ENCODE results near the gene DTWD2.
A peak's percentile ranks its signal among the peaks of the same experiment; 100 is the strongest.
"Not testable (repeated sequence)": the region's sequence is repeated elsewhere in the genome, so short reads cannot be mapped to it uniquely, and the experiment has no call there.

Gene DTWD2, protein sequence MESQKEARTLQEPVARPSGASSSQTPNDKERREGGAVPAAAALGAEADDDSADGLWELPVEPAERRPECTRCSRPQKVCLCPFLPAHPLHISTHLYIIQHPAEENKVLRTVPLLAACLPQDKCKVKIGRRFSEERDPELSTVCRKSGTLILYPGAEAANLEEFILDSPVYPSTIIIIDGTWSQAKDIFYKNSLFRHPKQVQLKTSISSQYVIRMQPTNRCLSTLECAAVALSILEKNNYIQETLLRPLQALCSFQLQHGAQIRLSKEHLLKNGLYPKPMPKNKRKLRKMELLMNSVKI

DNA sequence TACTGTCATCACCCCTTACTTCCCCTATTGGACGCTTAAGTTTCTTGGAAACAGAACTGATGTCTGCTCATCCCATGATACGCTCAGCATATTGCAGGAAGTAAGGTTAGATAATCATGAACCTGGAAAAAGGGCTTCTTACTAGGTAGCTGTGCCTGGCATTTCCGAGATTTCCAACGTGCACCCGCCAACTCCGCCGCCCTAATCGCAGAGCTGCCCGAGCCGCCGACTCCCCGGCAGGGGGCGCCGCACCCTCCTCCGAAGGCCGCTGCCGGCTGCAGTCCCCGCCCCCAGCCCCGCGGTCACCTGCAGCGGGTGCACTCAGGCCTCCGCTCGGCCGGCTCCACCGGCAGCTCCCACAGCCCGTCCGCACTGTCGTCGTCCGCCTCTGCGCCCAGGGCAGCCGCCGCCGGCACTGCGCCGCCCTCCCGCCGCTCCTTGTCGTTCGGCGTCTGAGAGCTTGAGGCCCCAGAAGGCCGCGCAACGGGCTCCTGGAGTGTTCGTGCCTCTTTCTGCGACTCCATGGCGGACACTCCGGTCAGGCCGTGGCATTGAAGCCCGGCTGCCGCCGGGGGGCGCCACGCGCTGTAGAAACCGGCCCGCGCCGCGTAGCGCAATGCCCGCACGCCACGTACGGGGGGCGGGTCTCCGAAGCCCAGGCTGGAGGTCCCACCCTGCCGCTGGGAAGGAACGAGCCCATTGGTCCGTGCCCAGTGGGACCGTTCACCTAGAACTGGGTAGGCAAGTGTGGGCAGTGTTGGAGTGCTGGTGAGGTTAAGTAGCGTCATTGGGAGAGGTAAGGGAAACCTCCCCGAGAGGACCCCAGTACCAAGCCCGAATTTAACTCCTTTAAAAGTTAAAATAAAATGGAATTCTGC is at the start of gene DTWD2:
DTWD2 (minus strand) TSS at position 560 of the 878 bp plus-strand sequence; CDS start at position 524, 36 bp downstream.
- DNase-seq = peak; percentile 92 to 94

DNA sequence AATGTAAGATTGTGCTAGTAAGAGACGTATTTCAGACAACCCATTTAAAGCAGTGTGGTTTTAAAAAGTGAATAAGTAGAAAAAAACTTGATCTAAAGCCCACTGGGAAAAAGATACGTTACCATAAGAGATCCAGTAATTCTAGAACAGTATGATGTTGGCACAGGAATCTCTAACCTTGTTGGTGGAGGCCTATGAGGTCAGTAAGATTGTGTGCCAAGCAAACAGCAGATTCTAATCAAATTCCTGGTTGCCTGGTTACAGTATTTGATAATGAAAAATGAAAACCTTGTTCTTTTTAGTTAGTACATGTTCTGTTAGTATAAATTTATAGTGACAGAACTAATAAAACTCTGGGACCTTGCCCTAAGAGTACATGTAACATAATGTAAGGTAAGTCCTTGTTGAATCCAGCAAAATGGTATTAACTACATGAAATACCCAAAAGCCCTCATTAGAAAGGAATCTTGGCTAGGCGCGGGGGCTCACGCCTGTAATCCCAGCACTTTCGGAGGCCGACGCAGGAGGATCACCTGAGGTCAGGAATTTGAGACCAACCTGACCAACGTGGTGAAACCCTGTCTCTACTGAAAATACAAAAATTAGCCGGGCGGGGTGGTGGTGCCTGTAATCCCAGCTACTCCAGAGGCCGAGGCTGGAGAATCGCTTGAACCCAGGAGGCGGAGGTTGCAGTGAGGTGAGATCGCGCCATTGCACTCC is 49.3 kb upstream of the DTWD2 start:
- DNase-seq = no peak

DNA sequence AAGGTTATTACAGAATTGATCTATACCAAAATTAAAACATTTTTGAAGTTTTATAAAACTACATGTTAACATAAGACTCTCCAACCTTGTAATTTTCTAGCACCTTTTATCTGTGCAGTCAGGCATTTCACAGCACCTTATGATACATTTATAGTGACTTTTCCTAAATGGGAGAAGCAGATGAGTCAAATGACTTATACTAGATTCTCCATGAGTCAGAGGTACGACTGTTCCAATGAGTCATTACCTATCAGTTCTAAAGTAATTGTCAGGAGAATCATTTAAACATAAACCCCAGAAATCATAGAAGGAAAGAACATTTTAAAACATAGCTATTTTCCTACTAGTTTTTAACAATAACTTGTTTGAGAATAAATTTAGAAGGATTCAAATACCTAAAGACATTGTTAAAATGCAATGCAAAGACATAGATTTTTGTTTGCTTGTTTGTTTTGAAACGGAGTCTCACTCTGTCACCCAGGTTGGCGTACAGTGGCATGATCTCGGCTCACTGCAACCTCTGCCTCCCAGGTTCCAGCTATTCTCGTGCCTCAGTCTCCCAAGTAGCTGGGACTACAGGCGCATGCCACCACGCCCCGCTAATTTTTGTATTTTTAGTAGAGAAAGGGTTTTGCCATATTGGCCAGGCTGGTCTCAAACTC is 47.9 kb upstream of the DTWD2 start:
- DNase-seq = no peak

DNA sequence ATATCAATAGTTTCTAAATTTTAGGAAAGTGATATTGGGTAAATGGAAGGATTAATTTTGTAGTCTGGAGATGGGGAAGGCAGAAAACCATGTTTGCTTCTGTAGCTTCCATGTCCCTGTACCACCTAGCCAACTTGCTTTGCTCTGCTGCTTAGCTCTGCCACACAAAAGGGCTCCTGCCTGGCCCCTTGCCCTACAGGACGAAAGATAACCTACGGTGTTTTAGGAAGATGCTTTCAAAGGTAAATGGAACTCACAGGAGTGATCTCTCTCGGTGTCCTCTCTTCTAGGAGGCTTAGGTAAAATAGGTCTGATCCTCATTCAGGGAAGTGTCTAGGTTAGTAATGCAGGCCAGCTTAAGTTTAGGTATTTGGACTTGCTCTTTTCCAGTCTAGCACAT is 44.8 kb upstream of the DTWD2 start:
- no peak for DNase-seq

DNA sequence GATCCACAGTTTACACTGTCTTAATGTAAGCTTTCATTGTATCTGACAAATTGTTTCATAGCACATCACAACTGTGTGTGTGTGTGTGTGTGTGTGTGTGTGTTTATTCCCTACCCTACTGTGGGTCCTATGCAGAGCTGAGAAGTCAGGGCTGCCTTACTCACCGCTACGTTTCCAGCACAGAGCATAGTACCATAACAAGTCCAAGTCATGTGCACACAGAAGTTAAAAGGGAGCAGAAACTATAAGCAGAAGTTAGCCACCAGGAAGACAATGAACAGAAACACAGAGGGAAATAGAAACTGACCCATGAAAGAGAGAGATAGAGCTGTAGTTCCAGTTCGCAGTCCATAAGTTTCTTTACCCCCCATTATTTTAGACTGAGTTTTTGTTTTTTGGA is 44.3 kb upstream of the DTWD2 start:
- DNase-seq = no peak

DNA sequence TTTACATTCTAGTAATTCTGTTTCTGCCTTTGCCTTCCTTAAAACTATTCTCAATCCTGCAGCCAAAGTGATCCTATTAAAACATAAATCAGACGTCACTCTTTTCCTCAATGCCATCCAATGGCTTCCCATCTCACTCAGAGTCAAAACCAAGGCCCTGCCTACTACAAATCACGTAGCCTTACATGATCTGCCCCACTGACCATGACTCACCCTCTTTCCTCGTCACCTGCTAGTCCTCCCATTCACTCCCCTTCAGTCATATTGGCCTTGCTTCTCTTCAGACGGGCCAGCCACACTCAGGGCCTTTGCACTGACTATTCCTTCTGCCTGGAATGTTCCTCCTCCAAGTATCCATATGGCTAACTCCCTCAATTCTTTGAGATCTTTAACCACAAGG is 43.6 kb upstream of the DTWD2 start:
- DNase-seq = peak in 1 of 2 donors; percentile 10

DNA sequence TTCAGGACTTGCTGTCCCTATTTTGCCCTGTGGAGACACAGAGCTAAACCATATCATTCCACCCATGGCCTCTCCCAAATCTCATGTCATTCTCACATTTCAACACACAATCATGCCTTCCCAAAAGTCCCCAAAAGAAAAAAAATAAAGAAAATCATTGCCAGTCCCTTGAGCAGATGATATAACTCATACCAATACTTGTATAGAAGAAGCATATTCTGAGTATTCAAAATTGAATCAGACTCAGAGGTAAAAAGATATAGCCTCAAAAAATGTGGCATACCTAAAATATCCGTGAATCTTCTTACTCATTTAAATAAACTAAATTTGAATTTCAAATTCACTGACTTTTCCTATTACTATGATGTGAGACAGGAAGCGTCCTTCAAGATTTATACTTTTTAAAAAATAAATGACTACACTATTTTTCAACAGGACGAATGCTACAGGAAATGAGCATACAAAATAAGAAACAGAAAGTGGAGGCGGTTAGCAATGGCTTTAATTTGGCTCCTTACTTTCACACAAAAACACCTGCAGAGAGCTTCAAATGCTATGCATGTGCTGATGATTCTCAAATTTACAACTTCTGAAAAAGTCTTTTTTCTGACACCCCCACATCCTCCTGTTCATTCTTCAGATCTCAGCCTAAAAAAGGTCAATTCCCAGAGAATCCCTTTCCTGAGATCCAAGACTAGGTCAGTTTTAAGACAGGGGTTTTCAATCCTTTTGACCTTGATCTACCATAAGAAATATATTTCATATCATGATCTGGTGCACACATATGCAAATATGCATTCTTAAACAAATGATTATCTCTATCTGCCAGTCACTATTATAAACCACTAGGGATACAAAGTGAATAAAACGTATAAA is 42.9 kb upstream of the DTWD2 start:
- no peak for DNase-seq

DNA sequence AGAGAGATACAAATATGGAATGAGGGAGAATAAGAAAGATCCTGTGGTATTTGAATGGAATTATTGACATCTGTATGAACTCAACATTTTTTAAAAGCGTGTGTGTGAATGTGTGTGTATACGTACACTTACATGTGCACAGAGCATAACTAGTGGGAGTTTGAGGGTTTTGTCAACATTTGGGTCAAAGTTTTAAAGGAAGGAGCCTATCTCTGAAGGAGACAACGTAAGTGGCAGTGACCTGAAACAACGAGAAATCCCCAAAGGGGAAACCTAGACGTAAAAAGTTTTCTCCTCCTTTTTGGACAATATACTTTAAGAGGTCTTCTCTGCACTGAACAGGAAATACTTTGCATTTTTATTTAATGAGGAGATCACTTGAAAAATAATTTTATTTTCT is 40.2 kb upstream of the DTWD2 start:
- no peak for DNase-seq

DNA sequence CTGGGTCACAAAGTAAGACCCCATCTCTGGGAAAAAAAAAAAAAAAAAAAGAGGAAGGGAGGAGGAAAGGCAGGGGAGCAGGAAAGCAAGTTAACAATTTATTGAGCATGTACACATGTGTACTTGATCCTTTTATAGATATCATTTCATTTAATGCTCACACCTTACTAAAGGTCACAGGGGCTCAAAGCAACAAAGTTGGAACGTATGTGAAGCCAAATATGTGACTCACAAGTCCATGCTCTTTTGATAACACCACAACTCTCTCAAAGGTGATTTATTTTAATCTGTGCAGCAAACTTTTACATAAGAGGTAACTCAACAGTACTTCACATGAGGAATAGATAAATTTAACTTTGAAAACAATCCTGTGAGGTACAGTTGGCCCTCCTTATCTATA is 34.4 kb upstream of the DTWD2 start:
- no peak for DNase-seq

DNA sequence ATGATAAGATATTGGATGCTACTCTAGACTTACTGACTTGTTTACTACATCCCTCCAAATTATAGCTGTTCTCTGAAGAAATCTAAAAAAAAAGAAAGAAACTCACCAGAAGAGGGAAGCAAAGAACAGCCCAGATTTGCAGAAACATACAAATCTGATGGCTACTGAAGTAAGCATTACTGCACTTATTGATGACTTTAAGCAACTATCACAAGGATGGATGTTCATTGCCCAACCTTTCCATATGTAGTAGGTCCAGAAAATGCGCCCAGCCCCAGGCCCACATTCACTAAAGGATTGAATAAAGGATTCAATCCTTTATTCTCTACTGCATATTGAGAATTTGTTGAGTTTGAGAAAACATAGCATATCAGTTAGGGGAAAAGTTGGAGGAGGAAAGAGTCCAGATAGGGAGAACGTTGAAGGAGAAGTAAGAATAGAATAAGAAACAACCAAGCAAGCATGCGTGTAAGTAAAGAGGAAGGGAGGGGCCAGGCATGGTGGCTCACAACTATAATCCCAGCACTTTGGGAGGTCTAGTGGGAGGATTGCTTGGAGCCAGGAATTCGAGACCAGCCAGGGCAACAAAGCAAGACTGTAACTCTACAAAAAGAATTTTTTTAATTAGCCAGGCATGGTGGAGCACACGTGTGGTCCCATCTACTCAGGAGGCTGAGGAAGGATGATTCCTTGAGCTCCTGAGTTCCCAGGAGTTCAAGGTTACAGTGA is 33.8 kb upstream of the DTWD2 start:
- DNase-seq = no peak

DNA sequence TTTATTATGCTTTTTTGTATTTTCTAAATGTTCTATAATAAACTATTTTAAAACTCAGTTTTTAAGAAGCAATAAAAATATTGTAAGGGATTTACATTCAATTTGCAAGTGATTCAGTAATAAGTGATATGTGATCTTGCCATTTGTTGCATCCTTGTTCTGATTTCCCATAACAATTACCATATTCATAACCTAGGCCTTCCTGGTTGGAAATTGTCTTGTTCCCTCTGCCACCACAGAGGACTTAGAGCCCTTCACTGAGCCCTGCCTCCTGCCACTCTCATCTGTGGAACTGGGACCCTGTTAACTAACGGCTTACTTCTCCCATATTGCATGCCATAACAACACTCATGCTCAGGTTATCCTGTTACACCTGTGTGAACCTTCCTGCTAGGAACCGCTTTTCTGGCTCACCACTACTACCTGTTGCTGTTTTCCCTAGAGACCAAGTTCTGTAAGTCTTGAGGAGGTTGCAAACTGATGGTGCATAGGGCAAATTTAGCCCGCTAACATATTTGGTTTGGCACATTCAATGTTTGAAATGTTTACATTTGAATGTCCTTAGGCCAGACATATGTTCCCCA is 32.9 kb upstream of the DTWD2 start:
- no peak for DNase-seq

DNA sequence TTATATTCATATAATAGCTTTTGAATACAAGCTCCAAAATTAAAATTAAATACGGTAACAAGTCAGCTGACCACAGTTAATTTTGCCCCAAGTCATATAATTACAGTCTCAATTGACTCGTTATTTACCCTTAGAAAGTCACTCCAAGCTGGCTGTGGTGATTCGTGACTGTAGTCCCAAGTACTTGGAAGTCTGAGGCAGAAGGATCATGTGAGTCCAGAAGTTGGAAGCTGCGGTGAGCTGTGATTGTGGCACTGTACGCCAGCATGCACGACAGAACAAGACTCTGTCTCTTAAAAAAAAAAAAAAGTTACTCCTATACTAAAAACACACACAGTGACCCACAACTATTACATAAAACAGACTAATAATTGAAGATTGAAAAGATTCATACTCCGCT is 31.6 kb upstream of the DTWD2 start:
- DNase-seq = no peak

DNA sequence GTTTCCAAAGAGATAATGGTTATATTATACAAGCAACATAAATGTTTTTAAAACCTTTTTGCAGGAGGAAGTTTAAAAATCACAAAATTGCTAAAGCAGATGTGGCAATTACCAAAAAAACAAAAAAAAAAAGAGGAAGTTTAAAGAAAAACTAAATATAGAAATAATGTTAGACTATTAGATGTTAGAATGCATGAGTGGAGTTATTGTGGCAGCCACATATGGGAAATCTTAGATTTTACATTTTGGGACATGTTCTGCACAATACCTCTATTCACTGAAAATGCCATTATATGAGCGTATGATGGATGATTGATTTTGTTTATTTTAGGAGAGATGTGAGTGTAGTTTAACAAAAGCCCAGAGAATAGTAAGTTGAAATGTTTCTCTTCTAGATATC is 31.2 kb upstream of the DTWD2 start:
- DNase-seq = no peak

DNA sequence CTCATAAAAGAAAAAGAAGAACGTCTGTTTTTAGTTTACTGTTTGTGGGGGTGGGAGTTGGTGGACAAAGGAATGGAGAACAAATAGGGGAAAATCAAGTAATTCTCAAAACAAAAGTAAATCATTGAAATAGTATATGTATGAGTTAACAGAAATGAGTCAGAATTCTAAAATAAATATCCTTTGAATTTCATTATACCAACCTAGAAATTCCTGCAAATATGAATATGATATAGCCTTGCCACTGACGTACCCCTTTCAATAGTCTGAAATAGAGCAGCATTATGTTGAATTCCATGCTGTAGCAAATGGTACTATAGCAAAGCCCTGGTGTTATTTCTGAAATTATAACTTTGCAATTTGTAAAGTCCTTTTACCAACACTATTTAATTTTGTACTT is 29.6 kb upstream of the DTWD2 start:
- DNase-seq = no peak

DNA sequence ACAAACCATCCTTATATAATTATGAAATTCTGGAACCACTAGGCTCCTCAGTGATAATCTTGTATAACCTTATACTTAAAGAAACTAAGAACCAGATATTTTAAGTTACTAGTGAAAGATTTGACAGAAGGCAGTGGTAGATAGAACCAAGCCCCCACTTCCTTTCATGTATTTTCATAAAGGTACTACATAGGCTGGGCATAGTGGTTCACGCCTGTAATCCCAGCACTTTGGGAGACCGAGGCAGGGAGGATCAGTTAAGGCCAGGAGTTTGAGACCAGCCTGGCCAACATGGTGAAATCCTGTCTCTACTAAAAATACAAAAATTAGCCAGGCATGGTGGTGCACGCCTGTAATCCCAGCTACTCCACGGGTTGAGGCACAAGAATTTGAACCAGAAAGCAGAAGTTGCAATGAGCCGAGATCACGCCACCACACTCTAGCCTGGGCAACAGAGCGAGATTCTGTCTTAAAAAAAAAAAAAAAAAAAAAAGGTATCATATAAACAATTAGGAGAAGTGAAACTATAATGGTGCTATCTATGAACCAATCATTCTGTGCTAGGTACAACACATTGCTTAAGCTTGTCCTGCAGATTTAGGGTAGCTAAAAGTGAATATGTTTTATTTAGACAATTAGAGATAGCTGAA is 27.9 kb upstream of the DTWD2 start:
- no peak for DNase-seq

DNA sequence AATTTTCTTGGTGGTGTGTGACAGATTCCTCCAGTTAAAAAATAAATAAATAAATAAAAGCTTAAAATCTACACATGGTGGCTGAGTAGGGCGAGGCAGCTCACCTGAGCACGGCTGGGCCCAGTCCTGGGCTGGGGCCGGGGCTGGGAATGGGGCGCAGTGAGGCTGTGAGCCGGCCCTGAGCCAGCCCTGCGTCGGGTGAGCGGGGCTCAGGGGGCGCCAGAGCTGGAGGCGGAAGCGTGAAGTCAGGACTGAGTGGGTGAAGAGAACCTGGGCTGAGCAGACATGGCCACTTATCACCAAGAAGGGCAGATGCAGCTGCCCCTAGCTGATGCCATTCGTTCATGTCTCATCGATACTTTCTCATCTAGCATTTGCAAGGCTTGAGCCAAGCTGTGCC is 22.8 kb upstream of the DTWD2 start:
- no peak for DNase-seq

DNA sequence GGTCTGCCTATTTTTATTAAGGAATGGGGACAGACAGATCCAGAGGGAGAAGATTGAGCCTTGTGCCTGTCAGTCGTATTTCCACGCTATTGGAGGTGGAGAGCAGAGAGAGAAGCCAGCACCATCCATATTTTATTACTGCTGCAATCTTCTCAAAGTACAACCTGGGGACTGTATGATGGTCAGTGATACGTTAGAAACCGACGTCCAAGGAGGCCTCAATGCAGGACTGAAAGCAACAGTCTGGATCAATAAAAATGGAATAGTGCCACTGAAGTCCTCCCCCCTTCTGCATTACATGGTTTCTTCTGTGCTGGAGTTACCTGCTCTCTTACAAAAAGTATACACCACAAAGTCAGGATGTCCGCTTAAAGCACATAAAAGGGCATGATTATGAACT is 21.9 kb upstream of the DTWD2 start:
- DNase-seq = no peak

DNA sequence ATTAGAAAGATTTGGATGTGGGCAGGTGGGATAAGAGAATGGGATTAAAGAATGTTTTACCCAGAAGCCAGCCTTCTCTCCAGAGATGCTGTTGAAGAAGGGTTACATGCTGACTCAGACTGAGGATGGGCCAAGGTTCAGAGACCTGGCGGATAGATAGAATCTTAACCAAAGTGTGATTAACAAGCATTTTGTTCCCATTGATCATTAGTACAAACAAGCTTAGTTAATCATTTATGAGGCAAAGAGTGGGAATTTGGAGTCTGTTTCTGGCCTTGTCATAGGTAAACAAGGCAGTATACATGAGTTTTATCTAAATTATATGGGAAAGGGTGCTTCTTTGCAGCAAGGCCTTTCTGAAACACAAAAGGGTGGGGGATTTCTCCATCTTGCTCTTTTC is 20.8 kb upstream of the DTWD2 start:
- no peak for DNase-seq

DNA sequence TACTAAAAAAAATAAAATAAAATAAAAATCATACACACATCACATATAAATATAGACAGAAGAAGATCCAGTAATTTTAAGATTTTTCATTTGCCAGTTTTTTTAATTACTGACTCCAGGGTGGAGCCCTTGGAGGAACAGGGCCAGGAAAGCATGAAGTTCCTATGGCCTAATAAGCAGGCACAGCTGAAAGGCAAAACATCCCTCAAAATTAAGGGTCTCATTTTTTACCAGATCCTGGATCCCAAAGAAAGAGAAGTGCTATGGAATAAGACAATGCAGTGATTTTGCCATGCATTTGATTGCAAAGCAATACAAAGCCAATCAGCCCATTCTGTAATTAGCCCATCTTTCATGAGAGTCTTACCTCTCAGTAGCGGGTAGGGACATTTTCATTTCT is 11.3 kb upstream of the DTWD2 start:
- DNase-seq = no peak

DNA sequence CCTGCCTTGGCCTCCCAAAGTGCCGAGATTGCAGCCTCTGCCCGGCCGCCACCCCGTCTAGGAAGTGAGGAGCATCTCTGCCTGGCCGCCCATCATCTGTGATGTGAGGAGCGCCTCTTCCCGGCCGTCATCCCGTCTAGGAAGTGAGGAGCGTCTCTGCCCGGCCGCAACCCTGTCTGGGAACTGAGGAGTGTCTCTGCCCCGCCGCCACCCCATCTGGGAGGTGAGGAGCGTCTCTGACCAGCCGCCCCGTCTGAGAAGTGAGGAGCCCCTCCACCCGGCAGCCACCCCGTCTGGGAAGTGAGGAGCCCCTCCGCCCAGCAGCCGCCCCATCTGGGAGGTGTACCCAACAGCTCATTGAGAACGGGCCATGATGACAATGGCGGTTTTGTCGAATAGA is 10.5 kb upstream of the DTWD2 start:
- not testable (repeated sequence) for DNase-seq

DNA sequence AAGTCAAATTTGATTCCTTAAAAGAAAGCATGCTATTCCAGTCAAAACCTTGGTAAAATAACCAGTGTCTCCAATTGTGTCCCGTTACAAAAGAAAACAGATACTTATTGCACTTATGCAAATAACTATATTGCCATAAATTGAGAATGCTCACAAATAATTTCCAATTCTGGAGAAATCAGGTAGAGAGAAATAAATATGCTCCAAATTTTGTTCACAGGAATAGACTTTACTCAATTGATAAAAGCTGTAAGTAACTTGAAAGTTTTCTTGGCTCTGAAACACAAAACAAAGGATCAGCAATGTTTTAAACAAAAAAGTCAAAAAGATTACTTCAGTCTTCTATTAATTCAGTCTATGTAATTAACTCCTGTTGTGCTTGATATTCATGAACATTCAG is 7.8 kb upstream of the DTWD2 start:
- no peak for DNase-seq

Data from stimulated activated CD4-positive, alpha-beta T cell treated with anti-CD3 and anti-CD28 coated beads, Interleukin-2, amount 100 ng/mL, for 48 hours (primary cell).